Activated CD8-positive, alpha-beta memory T cell treated with anti-CD3 and anti-CD28 coated beads for 1 hour (primary cell): ENCODE data around the gene GLIS1.
A peak's percentile ranks its signal among the peaks of the same experiment; 100 is the strongest.

Experiments used
- DNase-seq, 2 donors: peaks; one replicate each; pipeline ENCODE4 v3.0.0-alpha.2; 2020; ENCODE audit warnings: low read depth in 1 of 2; ENCODE audit errors: extremely low read depth in 1 of 2

Gene GLIS1

DNA sequence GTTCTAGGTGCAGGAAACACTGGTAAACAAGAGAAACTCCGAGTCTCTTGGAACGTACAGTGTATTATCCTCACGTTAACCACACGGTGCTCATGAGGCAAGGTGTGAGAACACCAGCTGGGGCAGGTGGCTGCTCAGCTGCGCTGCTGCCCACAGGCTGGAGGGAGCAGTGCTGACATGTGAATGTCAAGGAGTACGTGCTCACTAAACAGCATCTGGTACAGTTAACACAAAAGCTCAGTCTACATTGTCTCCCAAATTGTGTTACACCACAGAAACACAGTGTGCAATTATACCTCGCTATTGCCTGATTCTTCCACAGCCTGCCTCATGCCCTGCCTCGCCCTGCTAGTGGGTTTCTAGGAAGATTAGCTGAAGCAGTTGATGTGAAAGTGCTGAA, 138.4 kb downstream of the GLIS1 start:
- DNase-seq = no peak

DNA sequence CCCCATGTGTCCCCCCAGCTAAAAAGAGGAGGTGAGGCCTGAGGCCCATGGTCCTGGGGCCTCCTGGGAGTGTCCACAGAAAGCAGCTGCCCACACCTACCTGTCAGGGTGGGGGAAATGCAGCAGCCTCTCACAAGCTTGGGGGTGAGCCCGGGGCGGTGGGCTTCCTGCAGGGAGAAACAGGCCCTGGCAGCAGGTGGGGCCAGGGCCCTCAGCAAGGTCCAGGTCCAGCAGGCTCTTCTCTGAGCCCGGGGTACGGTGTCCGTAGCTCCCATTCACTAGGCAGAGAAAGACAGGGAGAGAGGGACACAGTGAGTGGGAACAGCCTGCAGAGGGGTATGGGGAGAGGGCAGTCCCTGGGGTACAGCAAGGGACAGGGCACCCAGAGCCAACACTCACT, 139.0 kb downstream of the GLIS1 start:
- no peak for DNase-seq

DNA sequence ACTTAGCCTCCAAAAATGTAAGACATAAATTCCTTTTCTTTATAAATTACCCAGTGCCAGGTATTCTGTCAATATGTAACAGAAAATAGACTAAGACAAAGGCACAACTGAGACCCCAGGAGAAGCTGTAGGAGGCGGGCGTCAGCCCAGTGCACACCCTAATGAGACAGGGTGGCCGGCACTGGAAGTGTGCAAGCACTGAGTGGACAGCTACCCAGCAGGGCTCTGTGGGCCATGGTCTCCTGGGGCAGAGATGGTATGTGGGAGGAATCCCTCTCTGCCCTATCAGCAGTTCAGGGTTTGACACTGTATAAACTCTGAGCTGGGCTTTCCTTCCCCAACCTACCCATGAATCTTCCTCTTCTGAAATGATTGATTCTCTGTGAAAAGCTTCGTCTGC, 139.5 kb downstream of the GLIS1 start:
- no peak for DNase-seq

GRCh38 chr1:53598966-53599365, 140.0 kb downstream of the GLIS1 start:
- no peak for DNase-seq

GRCh38 chr1:53595906-53596305, 143.1 kb downstream of the GLIS1 start:
- no peak for DNase-seq

DNA sequence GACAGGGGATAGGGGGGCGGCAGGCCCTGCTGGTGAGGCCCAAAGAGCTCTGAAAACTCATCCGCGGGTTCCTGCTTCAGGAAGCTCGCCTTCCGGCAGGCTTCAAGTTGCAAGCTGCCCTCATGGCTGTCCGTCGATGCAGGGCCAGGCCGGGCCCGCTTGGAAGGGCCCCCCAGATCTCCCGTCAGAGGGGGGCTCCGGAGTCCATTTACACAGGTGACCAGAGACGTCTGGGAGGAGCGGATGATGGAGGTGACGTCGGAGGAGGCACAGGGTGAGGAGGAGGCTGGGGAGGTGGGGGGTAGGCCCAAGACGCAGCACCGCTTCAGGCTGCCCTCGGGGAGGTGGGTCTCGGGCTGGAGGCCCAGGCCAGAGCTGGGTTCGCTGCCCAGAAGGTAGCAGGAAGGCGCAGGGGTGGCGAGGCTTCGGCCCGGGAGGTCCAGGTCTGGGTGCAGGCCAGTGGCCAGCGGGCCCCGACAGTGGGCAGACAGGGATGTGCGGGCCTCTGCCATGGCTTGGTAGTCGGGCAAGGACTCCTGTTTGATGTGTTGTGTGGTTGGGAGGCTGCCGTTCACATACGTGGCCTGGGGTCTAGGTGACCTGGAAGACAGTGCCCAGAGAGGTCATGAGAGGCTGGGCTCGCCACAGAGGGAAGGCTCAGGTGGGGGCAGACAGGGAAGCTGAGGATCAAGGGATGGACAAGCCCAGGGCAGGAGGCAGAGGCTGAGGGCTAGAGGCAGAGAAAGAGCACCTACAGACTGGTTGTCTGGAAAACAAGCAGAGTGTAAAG, 144.4 kb downstream of the GLIS1 start:
- DNase-seq = no peak

DNA sequence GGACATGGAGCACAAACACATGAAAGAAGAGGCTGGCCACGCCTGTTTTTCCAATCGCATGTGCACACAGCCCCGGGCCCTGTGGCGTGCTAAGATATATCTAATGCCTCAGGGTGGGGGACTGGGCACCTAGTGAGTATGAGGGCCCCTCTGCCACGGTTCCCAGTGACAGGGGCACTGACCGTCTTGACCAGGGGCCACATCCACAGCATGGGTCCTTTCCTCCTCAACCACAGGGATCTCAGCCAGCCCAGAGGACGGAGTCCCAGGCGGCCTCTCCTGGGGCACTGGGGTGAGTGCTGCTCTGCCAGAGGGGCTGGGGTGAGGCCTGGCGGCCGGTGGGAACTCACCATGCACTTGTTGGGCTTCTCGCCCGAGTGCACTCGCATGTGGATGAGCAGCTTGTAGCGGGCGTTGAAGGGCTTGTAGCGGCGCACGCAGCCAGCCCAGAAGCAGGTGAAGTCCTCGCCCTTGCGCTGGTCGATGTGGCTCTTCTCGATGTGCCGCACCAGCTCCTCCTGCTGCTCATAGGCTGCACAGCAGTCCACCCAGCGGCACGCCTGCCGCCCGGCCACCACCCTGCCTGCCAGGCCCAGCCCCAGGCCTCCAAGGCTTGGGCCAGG, 145.1 kb downstream of the GLIS1 start:
- no peak for DNase-seq

DNA sequence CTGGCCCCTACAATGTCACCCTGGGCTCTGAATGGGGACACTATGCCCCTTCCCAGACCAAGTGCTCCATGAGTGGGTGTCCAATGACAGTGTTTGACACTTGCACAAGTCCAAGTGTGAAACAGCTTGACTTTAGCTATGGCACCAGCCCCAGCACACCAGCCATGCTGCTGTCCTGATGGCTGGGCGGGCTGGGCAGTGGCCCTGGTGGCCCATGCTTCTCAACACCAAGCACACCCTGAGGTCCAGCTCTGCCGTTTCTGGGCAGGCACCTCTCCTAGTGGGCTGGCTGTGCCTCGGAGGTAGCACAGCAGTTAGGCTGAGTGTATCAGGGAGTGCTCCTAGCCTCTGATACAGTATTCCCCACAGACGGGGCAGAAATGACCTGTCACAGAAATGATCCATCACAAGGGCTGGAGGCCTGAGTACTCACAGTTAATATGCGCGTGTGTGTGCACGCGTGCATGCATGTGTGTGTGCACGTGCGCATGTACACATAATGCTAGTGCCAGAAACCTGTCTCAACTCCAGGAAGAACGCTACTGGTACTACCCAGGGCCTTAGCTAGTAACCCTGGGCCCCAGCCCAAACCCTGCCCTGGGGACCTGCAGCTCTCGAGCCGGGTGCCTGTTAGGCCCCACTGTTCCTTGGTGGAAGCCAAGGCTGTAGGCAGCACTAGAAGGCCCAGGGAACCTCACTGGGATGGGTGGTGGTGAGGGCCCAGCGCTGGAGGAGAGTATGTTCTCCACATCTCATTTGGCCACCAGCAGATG, 145.8 kb downstream of the GLIS1 start:
- no peak for DNase-seq

- no peak for DNase-seq
Measured at GRCh38 chr1:53592521-53592982, 146.4 kb downstream of the GLIS1 start.

- no peak for DNase-seq
Measured at GRCh38 chr1:53591924-53592323, 147.0 kb downstream of the GLIS1 start.

DNA sequence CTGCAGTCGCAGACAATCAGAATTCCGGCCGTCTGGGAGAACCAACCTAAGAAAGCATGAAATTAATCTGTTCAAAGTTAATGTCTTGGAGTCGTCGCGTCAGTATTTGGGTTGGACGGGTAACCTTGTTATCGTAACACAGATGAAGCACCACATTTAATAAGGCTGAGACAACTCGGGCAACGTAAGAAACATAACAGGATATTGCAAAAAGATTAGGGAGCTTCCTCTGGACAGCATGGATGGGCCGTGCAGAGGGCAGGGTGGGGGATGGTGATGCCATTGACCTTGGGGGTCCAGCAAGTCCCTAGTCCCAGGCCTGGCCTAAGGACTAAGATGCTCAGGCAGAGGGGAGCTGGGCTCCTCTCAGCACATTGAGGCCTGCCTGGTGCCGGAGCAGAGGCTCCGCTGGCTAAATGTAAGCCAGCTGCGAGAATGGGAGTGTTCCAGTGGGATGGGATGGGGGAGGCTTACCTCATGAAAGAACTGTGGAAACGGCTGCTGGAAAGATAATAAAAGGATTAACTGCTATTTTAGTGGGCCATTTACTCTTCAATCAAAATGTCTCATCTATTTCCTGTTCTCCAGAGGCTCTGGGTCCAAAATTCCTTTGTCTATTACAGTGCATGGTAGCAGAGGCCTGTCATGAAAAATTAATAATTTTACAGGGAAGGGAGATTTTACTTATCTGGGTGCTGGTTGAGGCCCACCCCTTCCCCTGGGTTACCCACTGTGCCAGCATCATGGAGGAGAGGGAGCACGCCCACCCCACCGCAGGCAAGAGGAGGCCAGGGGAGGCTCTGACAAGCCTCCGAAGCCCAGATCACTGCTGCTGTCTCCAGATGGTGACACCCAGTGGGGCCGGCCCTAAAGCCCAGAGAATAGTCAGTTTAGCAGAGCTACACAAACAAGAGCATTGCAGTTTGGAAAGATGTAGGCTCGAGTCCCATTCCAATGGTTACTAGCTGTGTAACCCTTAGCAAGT, 148.1 kb downstream of the GLIS1 start:
- DNase-seq = no peak

- no peak for DNase-seq
Measured at GRCh38 chr1:53590104-53590503, 148.9 kb downstream of the GLIS1 start.

- DNase-seq = no peak
Measured at GRCh38 chr1:53589043-53589887, 149.7 kb downstream of the GLIS1 start.

- DNase-seq = no peak
Measured at GRCh38 chr1:53588053-53588779, 150.7 kb downstream of the GLIS1 start.

DNA sequence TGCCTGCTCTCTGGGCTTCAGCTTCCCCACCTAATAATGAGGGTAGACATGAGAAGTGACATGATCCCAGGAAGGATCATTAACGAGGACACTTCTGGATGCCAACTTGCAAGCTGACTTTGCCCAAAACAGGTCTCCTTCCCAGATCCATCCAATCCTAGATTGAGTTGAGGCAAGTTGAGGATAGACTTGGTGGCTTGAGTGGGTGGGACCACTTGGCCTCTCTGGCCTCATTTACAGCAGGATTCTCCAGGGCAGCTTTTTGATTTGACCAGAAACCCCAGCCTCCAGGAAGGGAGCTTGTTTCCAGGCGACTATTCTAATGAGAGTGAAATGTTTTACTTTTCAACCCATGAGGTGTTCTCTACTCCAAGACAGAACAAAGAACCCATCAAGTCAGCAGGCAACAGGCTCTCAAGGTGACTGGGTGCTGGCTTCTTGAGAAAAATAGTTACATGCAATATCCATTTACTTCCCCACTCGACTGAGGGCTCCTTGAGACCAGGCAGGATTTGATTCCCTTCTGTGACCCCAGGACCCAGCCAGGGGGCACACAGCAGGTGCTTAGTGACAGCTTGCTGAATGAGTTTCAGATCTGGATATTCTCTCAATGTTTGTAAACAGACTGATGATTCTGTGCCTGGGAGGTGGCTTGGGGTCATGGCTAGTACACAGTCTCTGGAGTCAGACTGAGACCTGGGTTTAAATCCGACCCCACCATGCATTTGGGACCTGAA, 151.5 kb downstream of the GLIS1 start:
- DNase-seq = no peak

DNA sequence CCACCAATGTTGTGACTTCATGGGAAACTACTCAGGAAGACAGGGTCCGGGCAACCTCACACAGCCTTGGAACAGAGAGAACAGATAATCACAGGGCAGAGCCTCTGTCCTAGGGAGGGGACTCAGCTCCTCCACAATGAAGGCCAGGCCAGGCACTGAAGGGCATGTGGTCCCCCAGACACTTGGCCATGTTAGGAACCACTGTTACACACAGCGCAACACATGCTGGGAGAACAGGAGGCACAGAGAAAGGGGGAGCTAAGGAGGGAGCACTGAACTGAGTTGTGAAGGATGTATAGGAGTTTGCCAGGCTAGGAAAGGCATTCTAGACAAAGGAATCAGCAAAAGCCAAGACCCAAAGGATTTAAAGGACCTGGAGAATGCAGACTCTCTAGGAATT, 152.2 kb downstream of the GLIS1 start:
- no peak for DNase-seq

- no peak for DNase-seq
Measured at GRCh38 chr1:53585565-53585964, 153.4 kb downstream of the GLIS1 start.

GRCh38 chr1:53585129-53585528, 153.8 kb downstream of the GLIS1 start:
- DNase-seq = peak in 1 of 2 donors; percentile 32
